ENCODE results near the gene CAPG.

The CAPG gene

GRCh38 chr2:85356186-85356585, 54.0 kb downstream of the CAPG start:
- no peak for DNase-seq (ENCODE audit: low spot score)

- no peak for DNase-seq (ENCODE audit: low spot score)
These were observed 54.6 kb downstream of the CAPG start for GRCh38 chr2:85355521-85355920.

GRCh38 chr2:85355073-85355410, 55.1 kb downstream of the CAPG start:
- DNase-seq (ENCODE audit: low spot score), result no peak

DNA sequence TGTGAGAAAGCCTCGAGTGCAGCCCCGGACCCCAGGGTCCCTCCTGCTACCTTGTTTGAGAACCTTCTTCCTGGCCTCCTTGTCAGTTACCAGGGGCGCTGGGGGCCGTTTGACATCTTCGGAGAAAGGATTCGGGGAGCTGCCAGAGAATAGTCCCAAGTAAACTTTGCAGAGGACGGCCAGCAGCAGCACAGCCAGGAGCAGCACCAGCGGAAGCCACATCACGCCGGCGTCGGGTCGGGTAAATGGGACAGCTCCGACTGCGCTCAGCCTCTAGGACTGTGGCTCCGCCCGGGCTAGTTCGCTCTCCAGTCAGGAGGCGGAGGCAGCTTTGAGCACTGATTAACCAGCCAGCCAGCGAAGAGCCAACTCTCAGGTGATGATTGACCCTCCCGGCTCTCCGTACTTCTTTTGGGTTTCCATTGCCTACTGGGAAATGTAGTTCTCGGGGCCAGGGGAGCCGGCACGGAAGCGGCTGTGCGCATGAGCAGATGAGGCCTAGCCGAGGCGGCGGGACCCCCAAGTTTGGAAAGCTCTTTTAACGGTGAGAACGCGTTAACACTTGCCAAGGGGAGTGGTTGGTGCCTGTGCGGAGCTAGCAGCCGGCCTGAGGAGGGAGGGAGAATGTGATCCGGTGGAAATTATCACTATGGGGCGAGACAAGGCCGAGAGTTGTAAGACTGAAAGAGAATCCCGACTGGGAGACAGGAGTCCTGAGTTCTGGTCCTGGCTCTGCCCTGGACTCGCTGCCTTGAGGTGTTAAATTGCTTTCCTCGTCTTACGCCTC, 55.7 kb downstream of the CAPG start, which contains the start of the genes ELMOD3 and RETSAT:
ELMOD3 (plus strand) TSS at position 484 of the 787 bp plus-strand sequence. CDS start 2,430 bp downstream, outside the sequence.
RETSAT (minus strand) TSS at position 243 of the 787 bp plus-strand sequence; CDS start at position 222, 21 bp downstream.
- DNase-seq (ENCODE audit: low spot score), result peak; percentile 99

DNA sequence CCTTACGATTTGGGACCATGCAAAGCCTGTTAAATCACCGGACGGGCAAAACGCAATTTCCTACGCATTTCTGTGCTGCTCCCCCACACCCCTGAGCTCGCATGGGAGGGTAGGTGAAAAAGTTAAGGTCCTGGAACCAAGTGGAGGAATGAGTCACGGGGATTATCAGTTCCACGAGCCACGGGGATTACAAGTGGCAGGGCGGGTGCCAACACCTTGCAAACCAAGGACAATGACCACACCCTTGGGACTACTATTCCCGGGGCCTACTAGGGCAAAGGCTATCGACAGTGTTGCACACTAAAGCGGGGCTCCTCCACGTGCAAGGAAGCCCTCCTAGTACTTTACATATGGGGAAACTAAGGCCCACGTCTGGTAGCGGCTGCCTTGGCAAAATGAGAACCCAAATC, 56.3 kb downstream of the CAPG start:
- DNase-seq (ENCODE audit: low spot score), result peak; percentile 36

DNA sequence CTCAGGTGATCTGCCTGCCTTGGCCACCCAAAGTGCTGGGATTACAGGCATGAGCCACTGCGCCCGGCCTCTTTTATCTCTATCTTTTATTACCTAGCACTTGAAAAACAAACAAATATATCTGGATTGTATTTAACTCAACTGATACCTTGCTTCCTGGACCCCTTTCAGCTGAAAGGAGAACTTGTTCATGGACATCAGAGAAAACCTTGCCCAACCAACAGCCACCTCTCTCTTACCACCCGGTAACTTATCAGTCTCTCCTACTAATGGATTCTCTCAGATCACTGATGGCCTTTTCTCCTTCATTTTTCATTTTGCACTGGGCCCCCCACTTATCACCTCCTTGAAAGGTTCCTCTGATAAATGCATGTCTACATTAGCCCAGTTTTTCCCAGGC, 62.6 kb downstream of the CAPG start:
- DNase-seq (ENCODE audit: low spot score), result no peak
